GM19463 (cell line): Measurements from ENCODE around the gene RIPOR3.
"Not testable (repeated sequence)": the region's sequence is repeated elsewhere in the genome, so short reads cannot be mapped to it uniquely, and the experiment has no call there.

Experiments used
- ATAC-seq: cut with Tn5 transposase; IDR thresholded peaks from one replicate; pipeline ENCODE4 v1.9.1; 2021; ENCODE audit warnings: mild to moderate bottlenecking, moderate library complexity; ENCODE audit not compliant: unreplicated experiment

The RIPOR3 gene

DNA sequence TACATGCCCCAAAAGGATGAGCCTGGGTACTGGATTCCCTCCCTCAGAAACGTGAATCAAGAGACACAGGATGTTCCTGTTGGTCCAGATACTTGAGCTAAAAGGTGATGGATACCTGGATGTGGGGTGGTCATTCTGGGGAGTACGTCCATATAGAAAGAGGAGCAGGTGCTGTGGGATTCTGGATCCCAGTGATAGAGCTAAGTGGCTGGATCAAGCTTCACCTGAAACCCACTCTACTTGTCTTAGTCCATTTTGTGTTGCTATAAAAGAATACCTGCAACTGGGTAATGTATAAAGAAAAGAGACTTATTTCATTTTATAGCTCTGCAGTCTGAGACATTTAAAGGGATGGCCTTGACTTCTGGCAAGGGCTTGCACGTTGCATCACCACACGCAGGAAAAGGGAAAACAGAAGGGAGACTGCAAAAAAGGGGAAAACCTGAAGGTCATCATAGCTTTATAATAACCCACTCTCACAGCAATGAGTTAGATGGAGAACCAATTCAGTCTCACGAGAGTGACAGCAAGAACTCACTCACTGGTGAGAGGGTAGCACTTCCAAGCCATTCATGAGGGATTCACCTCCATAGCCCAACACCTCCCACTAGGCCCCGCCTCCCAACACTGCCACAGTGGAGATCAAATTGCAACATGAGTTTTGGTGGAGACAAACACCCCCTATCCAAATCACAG lies 31.2 kb downstream of the RIPOR3 start:
- ATAC-seq: no peak

- no peak for ATAC-seq
Observed at GRCh38 chr20:50658804-50659380, 32.5 kb downstream of the RIPOR3 start.

- no peak for ATAC-seq
Observed at GRCh38 chr20:50655311-50655880, 35.9 kb downstream of the RIPOR3 start.

DNA sequence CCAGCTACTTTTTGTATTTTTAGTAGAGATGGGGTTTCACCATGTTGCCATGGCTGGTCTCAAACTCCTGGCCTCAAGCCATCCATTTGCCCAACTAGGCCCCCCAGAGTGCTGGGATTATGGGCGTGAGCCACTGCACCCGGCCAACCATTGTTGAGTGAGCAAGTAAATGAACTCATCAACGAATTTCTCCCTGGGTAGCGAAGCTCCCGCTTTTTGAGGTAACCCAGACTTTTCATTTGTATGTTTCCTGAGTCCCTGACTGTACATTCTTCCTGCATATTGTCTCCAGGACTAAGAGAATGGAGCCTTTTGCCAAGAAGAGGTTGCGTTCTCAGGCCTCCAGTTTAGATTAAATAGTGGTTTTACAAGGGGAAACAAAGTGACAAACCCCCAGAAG lies 36.4 kb downstream of the RIPOR3 start:
- no peak for ATAC-seq

DNA sequence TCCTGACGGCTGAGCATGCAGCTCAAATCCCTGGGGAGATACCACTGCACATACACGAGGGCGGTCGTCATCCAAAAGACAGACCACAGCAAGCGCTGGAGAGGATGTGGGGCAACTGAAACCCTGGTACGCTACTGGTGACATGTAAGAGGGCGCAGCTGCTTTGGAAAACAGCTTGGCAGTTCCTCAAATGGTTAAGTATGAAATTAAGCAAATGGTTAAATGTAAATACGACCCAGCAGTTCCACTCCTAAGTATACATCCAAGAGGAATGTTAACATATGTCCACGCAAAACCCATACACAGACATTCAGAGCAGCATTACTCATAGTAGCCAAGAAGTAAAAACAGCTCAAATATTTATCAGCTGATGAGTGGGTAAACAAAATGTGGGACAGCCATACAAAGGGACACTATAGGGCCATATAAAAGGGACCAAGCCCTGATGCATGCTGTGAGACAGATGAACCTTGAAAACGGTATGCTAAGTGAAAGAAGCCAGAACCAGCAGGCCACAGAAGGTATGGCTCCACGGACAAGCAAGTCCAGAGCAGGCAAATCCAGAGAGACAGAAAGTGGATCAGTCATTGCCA lies 38.5 kb downstream of the RIPOR3 start:
- no peak for ATAC-seq

DNA sequence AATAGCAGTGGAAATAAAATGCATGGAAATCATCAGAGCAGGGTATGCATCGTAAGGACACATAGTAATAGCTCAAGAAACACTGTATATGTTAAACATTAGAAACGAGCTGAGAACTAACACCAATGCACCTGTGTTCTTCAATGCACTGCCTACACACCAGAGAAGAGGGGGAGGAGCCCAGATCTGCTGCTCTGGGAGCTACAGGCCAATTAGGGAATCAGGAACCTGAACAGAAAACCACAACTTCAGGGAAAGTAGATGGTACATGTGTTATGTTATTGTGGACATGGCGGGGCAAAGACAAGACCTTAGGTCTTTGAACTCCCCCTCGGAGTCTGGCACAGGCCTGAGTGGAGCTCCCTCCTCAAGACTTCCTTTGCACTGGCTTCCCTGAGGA lies 39.7 kb downstream of the RIPOR3 start:
- no peak for ATAC-seq

DNA sequence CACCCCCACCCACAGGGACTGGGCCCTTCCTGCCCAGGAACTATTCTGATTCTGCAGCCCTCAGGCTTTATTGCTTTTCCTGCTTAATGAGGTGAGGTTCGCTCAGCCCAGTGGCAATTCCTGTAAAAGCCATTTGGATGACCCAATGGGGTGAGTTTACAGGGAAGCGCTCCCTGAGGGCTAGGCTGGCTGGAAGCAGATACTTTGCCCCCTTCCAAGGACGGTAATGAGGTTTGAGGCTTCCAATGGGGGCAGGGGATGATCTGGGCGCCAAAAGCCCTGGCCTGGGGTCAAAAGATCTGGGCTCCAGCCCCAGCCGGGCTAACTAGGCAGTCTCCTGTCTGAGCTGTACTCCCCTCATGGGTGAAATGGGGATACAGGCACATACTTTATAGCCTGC lies 41.8 kb downstream of the RIPOR3 start:
- no peak for ATAC-seq

- ATAC-seq: no peak
Observed at GRCh38 chr20:50648651-50649050, 42.7 kb downstream of the RIPOR3 start.

GRCh38 chr20:50646483-50646996 lies 44.8 kb downstream of the RIPOR3 start:
- no peak for ATAC-seq

DNA sequence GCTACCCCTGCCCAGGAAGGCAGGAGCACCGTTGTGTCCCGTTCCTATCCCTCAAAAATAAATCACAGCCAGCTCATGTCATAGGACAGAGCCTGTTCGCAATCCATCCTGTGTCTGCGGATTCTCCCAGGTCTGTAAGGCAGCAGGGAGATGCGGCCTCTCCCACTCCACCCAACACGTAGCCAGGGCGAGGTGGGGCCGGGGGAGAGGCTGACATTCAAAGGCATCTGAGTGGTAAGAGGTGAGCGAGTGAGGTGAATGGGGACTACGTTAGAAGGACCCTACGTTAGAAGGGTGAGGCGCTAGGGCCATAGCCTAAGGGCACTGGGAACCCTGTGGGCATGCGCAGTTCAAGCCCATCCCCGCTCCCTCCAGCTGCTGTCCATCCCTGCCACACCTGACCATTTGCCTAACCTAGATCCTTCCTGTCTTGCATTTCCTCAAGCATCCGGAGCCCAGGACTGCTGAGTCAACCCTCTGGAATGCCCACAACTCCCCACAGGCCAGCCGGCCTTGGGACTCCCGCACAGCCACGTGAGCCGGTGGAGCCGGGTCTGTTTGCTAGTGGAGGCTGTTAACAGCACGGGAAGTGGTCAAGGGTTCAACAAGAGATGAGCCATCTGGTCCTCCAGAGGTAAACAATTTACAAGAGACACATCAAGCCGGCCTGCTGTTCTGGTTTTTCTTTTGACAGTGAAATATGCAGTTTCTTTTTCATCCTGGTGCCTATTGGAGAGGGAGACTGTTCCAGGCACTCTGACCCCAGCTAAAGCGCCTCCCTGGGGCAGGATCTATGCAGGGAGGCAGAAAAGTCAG lies 45.9 kb downstream of the RIPOR3 start:
- no peak for ATAC-seq

- ATAC-seq: no peak
Observed at GRCh38 chr20:50642288-50642803, 49.0 kb downstream of the RIPOR3 start.

DNA sequence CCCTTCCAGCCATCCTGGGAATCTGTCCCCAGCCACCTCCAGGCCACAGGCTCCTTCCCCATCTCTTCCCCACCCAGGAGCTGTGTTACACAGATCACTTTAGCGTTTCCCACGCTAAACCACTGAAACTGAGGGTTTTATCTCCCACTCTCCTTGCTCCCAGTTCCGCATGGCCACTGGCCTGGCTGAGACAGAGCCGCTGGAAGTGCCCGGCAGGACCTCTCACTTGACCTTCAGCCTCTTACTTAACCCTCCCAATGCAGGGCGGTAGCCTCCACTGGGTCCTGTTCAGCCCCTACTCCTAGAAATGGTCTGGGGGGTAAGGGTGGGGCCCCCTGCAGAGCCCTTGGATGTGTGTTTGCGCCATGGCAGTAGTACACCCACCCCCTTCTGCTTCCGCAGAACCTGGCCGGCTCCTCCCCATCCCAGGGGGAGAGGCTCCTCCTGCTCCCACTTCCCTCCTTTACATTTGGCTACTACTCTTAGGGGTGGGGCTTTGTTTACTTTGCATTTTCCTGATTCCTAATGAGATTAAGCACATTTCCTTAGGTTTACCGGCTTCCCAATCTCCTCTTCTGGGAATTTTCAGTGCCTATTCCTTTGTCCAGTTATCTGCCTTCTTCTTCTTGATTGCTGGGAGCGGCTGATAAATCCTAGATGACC lies 49.6 kb downstream of the RIPOR3 start:
- ATAC-seq: not testable (repeated sequence)

GRCh38 chr20:50639971-50640711 lies 51.2 kb downstream of the RIPOR3 start:
- ATAC-seq: not testable (repeated sequence)

DNA sequence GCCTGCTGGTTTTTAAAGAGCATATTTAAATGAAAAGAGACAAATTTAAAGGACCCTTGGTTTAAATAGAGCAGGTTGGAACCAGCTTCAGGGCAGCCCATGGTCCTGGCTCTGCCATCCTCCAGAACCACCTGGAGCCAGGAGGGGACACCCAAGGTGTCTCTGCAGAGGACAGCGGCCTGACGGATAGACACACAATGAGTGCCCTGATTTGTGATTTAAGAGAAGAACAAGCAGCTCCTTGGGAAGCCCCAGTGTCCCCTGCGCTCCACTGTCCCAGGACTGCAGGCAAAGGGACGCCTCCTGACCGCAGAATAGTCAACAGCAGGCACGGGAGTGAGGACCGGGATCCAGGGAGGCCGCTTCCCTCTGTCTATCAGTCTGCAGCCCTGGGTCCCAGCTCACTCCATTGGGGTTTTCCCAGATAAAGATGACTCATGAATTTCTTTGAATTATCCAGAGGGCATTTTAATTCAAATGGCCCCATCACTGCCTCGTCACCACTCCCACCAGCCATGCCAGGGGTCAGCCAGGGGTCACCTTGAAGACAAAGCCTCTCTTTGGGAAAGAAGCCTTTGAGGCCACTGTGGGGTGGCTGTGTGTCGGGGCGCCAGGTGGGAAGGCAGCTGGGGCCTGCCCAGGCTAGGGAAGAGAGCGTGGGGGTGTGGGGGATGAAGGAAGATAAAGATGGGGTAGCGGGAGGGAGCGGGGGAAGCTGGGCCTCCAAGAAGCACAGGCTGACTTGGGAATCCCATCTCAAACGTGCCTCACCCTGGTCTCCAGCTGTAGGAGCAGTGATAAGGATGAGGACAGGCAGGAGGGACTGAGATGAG lies 53.1 kb downstream of the RIPOR3 start:
- not testable (repeated sequence) for ATAC-seq

GRCh38 chr20:50636601-50637540 lies 54.5 kb downstream of the RIPOR3 start:
- no peak for ATAC-seq

DNA sequence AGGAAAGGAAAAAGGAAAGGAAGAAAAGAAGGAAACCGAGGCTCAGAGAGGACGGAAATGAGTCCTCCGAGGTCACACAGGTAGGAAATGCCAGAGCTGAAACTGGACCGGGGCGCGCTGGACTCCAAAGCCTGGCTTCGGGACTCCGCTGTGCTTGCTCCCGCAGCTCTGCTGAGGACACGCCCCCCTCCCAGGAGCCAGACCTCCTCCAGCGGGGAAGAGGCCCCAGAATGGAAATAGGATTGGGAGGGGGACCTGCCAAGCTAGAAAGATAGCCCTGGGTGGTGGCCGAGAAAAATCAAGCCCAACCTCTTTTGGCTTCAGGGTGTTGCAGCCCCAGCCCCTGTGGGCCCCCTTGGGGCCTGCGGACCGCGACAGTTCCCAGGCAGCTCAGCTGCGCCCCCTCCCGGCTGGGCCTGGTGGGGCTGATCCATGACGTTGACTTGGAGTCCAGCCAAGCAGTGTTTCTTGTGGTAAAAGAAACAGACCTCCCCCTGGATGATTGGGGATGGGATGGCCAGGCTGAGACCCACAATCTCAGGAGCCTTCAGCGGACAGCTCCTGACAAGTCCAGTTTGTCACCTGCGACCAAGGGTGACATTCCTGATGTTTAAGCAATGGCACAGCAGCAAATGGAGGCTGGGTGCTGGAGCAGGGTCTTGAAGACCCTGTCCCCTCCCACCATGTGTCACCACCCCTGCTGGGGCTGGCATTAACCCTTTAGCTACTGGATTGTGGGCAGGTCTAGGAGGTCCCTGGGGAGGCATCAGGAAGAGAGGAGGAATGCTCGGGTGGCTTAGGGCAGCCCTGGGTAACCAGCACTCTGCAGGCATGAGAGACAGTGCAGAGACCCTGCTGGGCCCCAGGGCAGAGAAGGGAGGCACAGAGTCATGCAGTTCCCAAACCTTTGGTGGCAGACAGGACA lies 55.4 kb downstream of the RIPOR3 start:
- no peak for ATAC-seq
